Calu3 (cell line): ENCODE measurements around the gene RANBP3. TPM values are rescaled to one million over a fixed set of nuclear protein-coding genes. Genes with fewer than 3 reads are reported as not detected.

Experiments used
- BruUV-seq: library from RNA; stranded (reverse); fragments of 400-500 nt; replicated peaks from 2 replicates; lab custom pipeline; 2021; lab: Mats Ljungman, UMichigan
- CTCF ChIA-PET: fragments of 300-600 bp; sonication (Branson Sonifier 250); formaldehyde crosslinking; loops from one replicate; lab custom pipeline; 2022; ENCODE audit warnings: antibody characterized with exemption; lab: Charles Lee
- DNase-seq: peaks from one replicate; pipeline ENCODE4 v3.0.0; 2022
- H3K27ac Mint-ChIP-seq: one replicate; pipeline ENCODE4 v1.8.0; 2022; ENCODE audit warnings: mixed read lengths; ENCODE audit not compliant: unreplicated experiment
- H3K27me3 Mint-ChIP-seq: one replicate; pipeline ENCODE4 v1.8.0; 2022; ENCODE audit warnings: mixed read lengths; ENCODE audit not compliant: unreplicated experiment
- H3K36me3 Mint-ChIP-seq: one replicate; pipeline ENCODE4 v1.8.0; 2022; ENCODE audit warnings: mild to moderate bottlenecking, moderate library complexity, mixed read lengths; ENCODE audit not compliant: insufficient read depth, unreplicated experiment
- H3K4me1 Mint-ChIP-seq: one replicate; pipeline ENCODE4 v1.8.0; 2022; ENCODE audit warnings: mild to moderate bottlenecking, low read depth, mixed read lengths; ENCODE audit not compliant: unreplicated experiment
- H3K4me3 Mint-ChIP-seq: one replicate; pipeline ENCODE4 v1.8.0; 2022; ENCODE audit warnings: mild to moderate bottlenecking, low read depth, moderate library complexity, mixed read lengths; ENCODE audit not compliant: unreplicated experiment
- H3K9me3 Mint-ChIP-seq: one replicate; pipeline ENCODE4 v1.8.0; 2022; ENCODE audit warnings: low read depth, mixed read lengths; ENCODE audit not compliant: unreplicated experiment
- CTCF ChIP-seq: fragments of 200-600 bp; IDR thresholded peaks from one replicate; pipeline ENCODE4 v1.8.0; 2022; ENCODE audit warnings: antibody characterized with exemption; ENCODE audit not compliant: unreplicated experiment
- intact Hi-C: fragments of 100-400 bp; cut with micrococcal nuclease; formaldehyde crosslinking; loops from one replicate; pipeline ENCODE4 v1.10.0; 2022; ENCODE audit not compliant: unreplicated experiment
- total RNA-seq: library from RNA; stranded (reverse); gene quantifications from 2 replicates; pipeline ENCODE4 v1.2.3, GENCODE V29; 2022

Gene RANBP3
- total RNA-seq, 1 experiment from 2014 or later, result 58.4 TPM

GRCh38 chr19:6003976-6004375 lies 26.0 kb upstream of the RANBP3 start:
- intact Hi-C loops, result no loop called here
- H3K27ac Mint-ChIP-seq, result no peak overlapping the region
- CTCF ChIA-PET, result no interaction called here

GRCh38 chr19:6002591-6002990 lies 24.7 kb upstream of the RANBP3 start:
- no peak for DNase-seq
- no peak for TF ChIP-seq CTCF
- Mint-ChIP-seq H3K4me3 (no peak overlapping the region), H3K27ac (no peak overlapping the region), H3K9me3 (no peaks in the 10 kb centered on the region), H3K4me1 (no peaks in the 10 kb centered on the region), H3K27me3 (no peaks in the 10 kb centered on the region), H3K36me3 (peaks cover 1% of the 10 kb centered on the region)
- CTCF ChIA-PET, result no interaction called here
- intact Hi-C loops, result no loop called here
- BruUV-seq, result no TSS peak

More at GRCh38 chr19:6003976-6004375, 26.0 kb upstream of the RANBP3 start:
- TF ChIP-seq CTCF, result no peak
- H3K36me3 Mint-ChIP-seq, result peaks cover 4% of the 10 kb centered on the region
- no peaks in the 10 kb centered on the region for H3K27me3 Mint-ChIP-seq
- H3K4me1 Mint-ChIP-seq, result no peaks in the 10 kb centered on the region
- no TSS peak for BruUV-seq
- H3K9me3 Mint-ChIP-seq, result no peaks in the 10 kb centered on the region
- DNase-seq, result no peak
- H3K4me3 Mint-ChIP-seq, result no peak overlapping the region

- Mint-ChIP-seq H3K27me3 (no peaks in the 10 kb centered on the region), H3K4me1 (no peaks in the 10 kb centered on the region), H3K36me3 (no peaks in the 10 kb centered on the region), H3K9me3 (no peaks in the 10 kb centered on the region), H3K27ac (no peak overlapping the region), H3K4me3 (no peak overlapping the region)
- CTCF ChIA-PET, result no interaction called here
- no peak for DNase-seq
- intact Hi-C loops, result no loop called here
- BruUV-seq, result no TSS peak
- TF ChIP-seq CTCF, result no peak
Observed at GRCh38 chr19:6000228-6000847, 22.4 kb upstream of the RANBP3 start.

GRCh38 chr19:5999693-6000092 lies 21.8 kb upstream of the RANBP3 start:
- TF ChIP-seq CTCF, result no peak
- Mint-ChIP-seq H3K36me3 (no peaks in the 10 kb centered on the region), H3K4me1 (no peaks in the 10 kb centered on the region), H3K27ac (no peak overlapping the region), H3K4me3 (no peak overlapping the region), H3K27me3 (no peaks in the 10 kb centered on the region), H3K9me3 (no peaks in the 10 kb centered on the region)
- intact Hi-C loops, result no loop called here
- no peak for DNase-seq
- no TSS peak for BruUV-seq
- CTCF ChIA-PET, result no interaction called here
